ENCODE data around the gene CENPF. TPM values are rescaled to one million over a fixed set of nuclear protein-coding genes. Genes with fewer than 3 reads are reported as not detected.

The CENPF gene
- total and polyA plus RNA-seq, 2 experiments from 2014 or later, result 123 to 376 TPM

GRCh38 chr1:214670098-214670497 is 67.1 kb downstream of the CENPF start:
- no peaks in the 10 kb centered on the region for H3K79me2 ChIP-seq (replicated peaks; ENCODE audit: insufficient read depth)
- H3K27ac Mint-ChIP-seq, result no peak overlapping the region
- no peak overlapping the region for H3K4me3 ChIP-seq
- H3K36me3 Mint-ChIP-seq (ENCODE audit: low read depth), result peaks cover 73% of the 10 kb centered on the region
- TF ChIP-seq NANOG (IDR thresholded peaks at IDR 0.05; ENCODE audit: borderline replicate concordance), result no peak
- TF ChIP-seq ETS1 (IDR thresholded peaks at IDR 0.05), result no peak
- no peak for TF ChIP-seq CREB1 (CRISPR knock-in tag; IDR thresholded peaks at IDR 0.05; ENCODE audit: low read depth)
- TF ChIP-seq EZH2phosphoT487 (IDR thresholded peaks at IDR 0.05; ENCODE audit: unreplicated experiment), result no peak
- TF ChIP-seq EZH2 (IDR thresholded peaks at IDR 0.05; ENCODE audit: low read depth, unreplicated experiment), result no peak
- no peak for TF ChIP-seq ZNF462 (CRISPR knock-in tag; IDR thresholded peaks at IDR 0.05)
- TF ChIP-seq STAT1 (IDR thresholded peaks at IDR 0.05; ENCODE audit: unreplicated experiment), result no peak
- no peak for TF ChIP-seq ZNF331 (CRISPR knock-in tag; IDR thresholded peaks at IDR 0.05; ENCODE audit: low read depth)
- no peak for TF ChIP-seq ZNF114 (CRISPR knock-in tag; IDR thresholded peaks at IDR 0.05)
- no peaks in the 10 kb centered on the region for H3K9me2 ChIP-seq (ENCODE audit: insufficient read depth)
- no peak overlapping the region for H3K27ac ChIP-seq (ENCODE audit: low read depth)
- peaks cover 3% of the 10 kb centered on the region for H3K27me3 Mint-ChIP-seq (ENCODE audit: insufficient read depth, low read depth, poor library complexity)
- no peak for DNase-seq (ENCODE audit: low spot score)
- no peaks in the 10 kb centered on the region; the same call in 1 of the 2 replicates for H3F3A ChIP-seq (replicated peaks; ENCODE audit: low read depth)
- H3K9me3 Mint-ChIP-seq, result peaks cover 5% of the 10 kb centered on the region; the same call in 1 of the 3 replicates
- no peaks in the 10 kb centered on the region for H4K20me1 ChIP-seq (replicated peaks; ENCODE audit: insufficient read depth)
- no peaks in the 10 kb centered on the region for H3K4me1 ChIP-seq (ENCODE audit: insufficient read depth)
- H2AFZ ChIP-seq, result no peak overlapping the region
- no peak overlapping the region for H3K4me3 Mint-ChIP-seq
- no peaks in the 10 kb centered on the region for H3K27me3 ChIP-seq (ENCODE audit: insufficient read depth)
- no peak overlapping the region for H3K4me2 ChIP-seq
- H3K4me1 Mint-ChIP-seq, result no peaks in the 10 kb centered on the region
- peaks cover 21% of the 10 kb centered on the region for H3K36me3 ChIP-seq (ENCODE audit: insufficient read depth)
- ATAC-seq, result no peak

Data from GM23338 (cell line).